Effector memory CD4-positive, alpha-beta T cell (primary cell): ENCODE data around the gene LYST.
"Not testable (repeated sequence)": the region's sequence is repeated elsewhere in the genome, so short reads cannot be mapped to it uniquely, and the experiment has no call there.

Experiments
- DNase-seq, 3 donors: peaks; one replicate each; pipeline ENCODE4 v3.0.0-alpha.2; 2020
- H3K27ac ChIP-seq: 2 replicates; pipeline ENCODE4 v1.7.0; 2013; ENCODE audit warnings: mild to moderate bottlenecking, low read length, moderate library complexity; ENCODE audit not compliant: insufficient read depth, poor library complexity, severe bottlenecking
- H3K27me3 ChIP-seq: replicated peaks from 2 replicates; pipeline ENCODE4 v1.7.0; 2013; ENCODE audit warnings: mild to moderate bottlenecking, low read length; ENCODE audit not compliant: insufficient read depth, control insufficient read depth, poor library complexity, severe bottlenecking
- H3K36me3 ChIP-seq: 2 replicates; pipeline ENCODE4 v1.7.0; 2013; ENCODE audit warnings: mild to moderate bottlenecking, low read length, moderate library complexity; ENCODE audit not compliant: control insufficient read depth, insufficient read depth
- H3K4me1 ChIP-seq: 2 replicates; pipeline ENCODE4 v1.7.0; 2013; ENCODE audit warnings: low read length, mild to moderate bottlenecking; ENCODE audit not compliant: control insufficient read depth, insufficient read depth, poor library complexity, severe bottlenecking
- H3K4me3 ChIP-seq: 2 replicates; pipeline ENCODE4 v1.7.0; 2013; ENCODE audit warnings: low read length, low read depth, mild to moderate bottlenecking; ENCODE audit not compliant: insufficient read depth, poor library complexity, severe bottlenecking
- H3K9me3 ChIP-seq: 2 replicates; pipeline ENCODE4 v1.7.0; 2013; ENCODE audit warnings: mild to moderate bottlenecking, low read length, moderate library complexity; ENCODE audit not compliant: control insufficient read depth

Gene LYST

GRCh38 chr1:235809688-235810397, 56.9 kb downstream of the LYST start:
- Histone ChIP-seq H3K36me3 (no peaks in the 10 kb centered on the region), H3K4me1 (no peaks in the 10 kb centered on the region), H3K4me3 (no peak overlapping the region), H3K27ac (no peak overlapping the region), H3K27me3 (no peaks in the 10 kb centered on the region), H3K9me3 (no peaks in the 10 kb centered on the region)
- no peak for DNase-seq

- no peaks in the 10 kb centered on the region for H3K4me1 ChIP-seq
- no peaks in the 10 kb centered on the region for H3K27me3 ChIP-seq
- no peak overlapping the region for H3K27ac ChIP-seq
- H3K36me3 ChIP-seq: no peaks in the 10 kb centered on the region
- no peaks in the 10 kb centered on the region for H3K9me3 ChIP-seq
- DNase-seq: no peak
- H3K4me3 ChIP-seq: no peak overlapping the region
Measured at GRCh38 chr1:235808223-235808622, 58.5 kb downstream of the LYST start.

GRCh38 chr1:235806123-235806522, 60.6 kb downstream of the LYST start:
- Histone ChIP-seq H3K36me3 (no peaks in the 10 kb centered on the region), H3K4me1 (no peaks in the 10 kb centered on the region), H3K4me3 (no peak overlapping the region), H3K27me3 (no peaks in the 10 kb centered on the region), H3K9me3 (no peaks in the 10 kb centered on the region), H3K27ac (no peak overlapping the region)
- no peak for DNase-seq

GRCh38 chr1:235802573-235803346, 63.9 kb downstream of the LYST start:
- H3K27me3 ChIP-seq: no peaks in the 10 kb centered on the region
- no peaks in the 10 kb centered on the region for H3K9me3 ChIP-seq
- no peaks in the 10 kb centered on the region for H3K36me3 ChIP-seq
- H3K4me3 ChIP-seq: no peak overlapping the region
- H3K4me1 ChIP-seq: no peaks in the 10 kb centered on the region
- no peak for DNase-seq
- H3K27ac ChIP-seq: no peak overlapping the region

GRCh38 chr1:235799264-235799663, 67.4 kb downstream of the LYST start:
- no peaks in the 10 kb centered on the region for H3K27me3 ChIP-seq
- H3K4me1 ChIP-seq: no peaks in the 10 kb centered on the region
- no peak overlapping the region for H3K27ac ChIP-seq
- H3K4me3 ChIP-seq: no peak overlapping the region
- DNase-seq: no peak
- no peaks in the 10 kb centered on the region for H3K9me3 ChIP-seq
- no peaks in the 10 kb centered on the region for H3K36me3 ChIP-seq

- Histone ChIP-seq H3K4me1 (no peaks in the 10 kb centered on the region), H3K36me3 (peaks cover 3% of the 10 kb centered on the region)
Measured at GRCh38 chr1:235791532-235792060, 75.1 kb downstream of the LYST start.

GRCh38 chr1:235790123-235790522, 76.6 kb downstream of the LYST start:
- Histone ChIP-seq H3K4me1 (no peaks in the 10 kb centered on the region), H3K9me3 (no peaks in the 10 kb centered on the region), H3K36me3 (peaks cover 8% of the 10 kb centered on the region), H3K27me3 (no peaks in the 10 kb centered on the region), H3K4me3 (no peak overlapping the region), H3K27ac (no peak overlapping the region)
- DNase-seq: no peak

More at GRCh38 chr1:235791532-235792060, 75.1 kb downstream of the LYST start:
- DNase-seq: no peak
- no peak overlapping the region for H3K27ac ChIP-seq
- no peaks in the 10 kb centered on the region for H3K9me3 ChIP-seq
- no peaks in the 10 kb centered on the region for H3K27me3 ChIP-seq
- no peak overlapping the region for H3K4me3 ChIP-seq

GRCh38 chr1:235786227-235786898, 80.3 kb downstream of the LYST start:
- not testable (repeated sequence) for H3K27ac ChIP-seq, H3K36me3 ChIP-seq, H3K4me3 ChIP-seq, H3K4me1 ChIP-seq, H3K9me3 ChIP-seq, DNase-seq, H3K27me3 ChIP-seq

GRCh38 chr1:235784950-235785349, 81.8 kb downstream of the LYST start:
- Histone ChIP-seq H3K4me1 (no peaks in the 10 kb centered on the region), H3K9me3 (no peaks in the 10 kb centered on the region), H3K36me3 (peaks cover 5% of the 10 kb centered on the region), H3K27ac (no peak overlapping the region), H3K4me3 (no peak overlapping the region), H3K27me3 (no peaks in the 10 kb centered on the region)
- DNase-seq: no peak
